H1 (cell line): ENCODE results near the gene SLC3A2.

Experiments
- BRCA1 ChIP-seq: IDR thresholded peaks from 2 replicates; pipeline ENCODE4 v1.6.1; 2012; ENCODE audit warnings: low read depth, low read length, improper control_type of control experiment
- CTCF ChIP-seq, 3 experiments: IDR thresholded peaks; 1 replicate in 2 of 3; 2 replicates in 1 of 3; pipeline versions ENCODE4 v1.5.1 to v1.6.1; 2011; ENCODE audit warnings: low read length in 3 of 3, mild to moderate bottlenecking in 3 of 3, inconsistent platforms in 2 of 3, low read depth in 1 of 3, moderate library complexity in 1 of 3; ENCODE audit not compliant: insufficient read depth in 1 of 3; ENCODE audit errors: control extremely low read depth in 1 of 3
- EZH2 ChIP-seq: fragments of 200-600 bp; sonication (generic); IDR thresholded peaks from 2 replicates; pipeline ENCODE4 v1.7.1; 2012; ENCODE audit warnings: low read depth, mild to moderate bottlenecking, moderate library complexity, low read length, inconsistent platforms; ENCODE audit not compliant: severe bottlenecking
- GABPA ChIP-seq: IDR thresholded peaks from 2 replicates; pipeline ENCODE4 v1.6.1; 2011; ENCODE audit warnings: mild to moderate bottlenecking, low read length, moderate library complexity, borderline replicate concordance; ENCODE audit not compliant: insufficient read depth
- HDAC6 ChIP-seq: IDR thresholded peaks from one replicate; pipeline ENCODE4 v1.7.1; 2012; ENCODE audit warnings: low read depth, mild to moderate bottlenecking, inconsistent platforms, low read length, moderate library complexity
- JUN ChIP-seq: IDR thresholded peaks from 2 replicates; pipeline ENCODE4 v1.6.1; 2011; ENCODE audit warnings: low read depth, mild to moderate bottlenecking, improper control_type of control experiment, low read length
- MAFK ChIP-seq: IDR thresholded peaks from 2 replicates; pipeline ENCODE4 v1.6.1; 2012; ENCODE audit warnings: low read depth, mild to moderate bottlenecking, improper control_type of control experiment, low read length
- PHF8 ChIP-seq: fragments of 200-600 bp; sonication (generic); conservative IDR thresholded peaks from 2 replicates; pipeline ENCODE4 v1.7.1; 2012; ENCODE audit warnings: low read depth, mild to moderate bottlenecking, inconsistent platforms, low read length, moderate library complexity
- POLR2A ChIP-seq, 2 experiments: IDR thresholded peaks; 1 replicate in 1 of 2; 2 replicates in 1 of 2; pipeline ENCODE4 v1.6.1; 2011; ENCODE audit warnings: low read depth in 2 of 2, low read length in 2 of 2, mild to moderate bottlenecking in 2 of 2; ENCODE audit errors: control extremely low read depth in 1 of 2
- POLR2AphosphoS5 ChIP-seq: IDR thresholded peaks from 2 replicates; pipeline ENCODE4 v1.6.1; 2011; ENCODE audit warnings: low read depth, low read length
- SAP30 ChIP-seq: fragments of 300-600 bp; sonication (generic); IDR thresholded peaks from 2 replicates; pipeline ENCODE4 v1.7.1; 2012; ENCODE audit warnings: low read length, moderate library complexity, mild to moderate bottlenecking, inconsistent platforms; ENCODE audit not compliant: insufficient read depth, insufficient replicate concordance
- SIN3A ChIP-seq, 2 experiments: IDR thresholded peaks in 1 of 2; conservative IDR thresholded peaks in 1 of 2; 2 replicates each; pipeline ENCODE4 v1.6.1; 2011 to 2012; ENCODE audit warnings: low read length in 2 of 2, improper control_type of control experiment in 1 of 2, low read depth in 1 of 2, mild to moderate bottlenecking in 1 of 2
- TAF1 ChIP-seq: IDR thresholded peaks from 2 replicates; pipeline ENCODE4 v1.6.1; 2011; ENCODE audit warnings: mild to moderate bottlenecking, low read depth, low read length
- USF2 ChIP-seq: IDR thresholded peaks from 2 replicates; pipeline ENCODE4 v1.6.1; 2011; ENCODE audit warnings: low read length, improper control_type of control experiment

DNA sequence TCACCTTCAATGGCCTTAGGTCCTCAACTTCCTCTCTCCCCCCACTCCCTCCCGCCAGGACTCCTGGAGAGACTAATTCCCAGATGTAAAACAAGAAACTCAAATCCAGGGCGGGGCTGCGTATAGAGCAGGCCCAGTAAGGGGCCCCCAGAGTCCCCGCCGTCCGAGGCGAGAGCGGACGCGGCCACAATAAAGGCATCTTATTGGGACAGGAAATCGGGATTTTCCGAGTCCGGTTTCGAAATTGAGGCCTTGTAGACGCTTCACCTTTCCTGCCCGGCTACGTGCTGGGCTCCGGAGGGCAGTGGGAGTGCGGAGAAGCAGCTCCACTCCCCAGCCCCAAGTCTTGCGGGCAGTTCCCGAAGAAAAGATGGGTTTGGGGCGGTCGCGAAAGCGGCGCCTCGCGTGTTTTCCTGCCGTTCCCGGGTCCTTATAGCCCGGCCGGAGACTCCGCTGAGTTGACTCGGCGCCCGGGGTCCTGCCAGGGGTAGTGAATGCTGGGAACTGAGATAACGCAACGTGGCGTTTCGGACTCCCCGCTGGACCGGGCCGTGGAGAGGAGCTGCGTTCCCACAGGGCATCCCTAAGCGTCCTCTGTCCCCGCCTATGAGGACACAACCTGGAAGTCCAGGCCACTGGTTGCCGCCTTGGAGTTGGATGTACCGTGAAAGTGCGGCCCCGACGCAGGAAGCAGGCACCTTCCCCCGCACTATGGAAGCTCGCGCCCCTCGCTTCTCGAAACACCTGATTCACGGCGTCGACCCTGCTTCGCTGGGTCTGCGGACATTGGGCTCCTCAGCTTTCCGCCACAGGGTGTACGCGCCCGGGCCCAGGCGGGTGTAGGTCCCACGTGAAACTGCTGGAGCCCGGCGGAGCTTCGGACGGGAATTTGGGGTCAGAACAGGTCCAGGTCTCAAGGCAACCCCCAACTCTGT lies 45.3 kb downstream of the SLC3A2 start:
- TF ChIP-seq CTCF (IDR thresholded peaks at IDR 0.05; ENCODE audit: control extremely low read depth in 1 of 3, insufficient read depth in 1 of 3, low read depth in 1 of 3, low read length in 3 of 3) (no peak), MAFK (no peak), BRCA1 (no peak), POLR2A (IDR thresholded peaks at IDR 0.05; ENCODE audit: control extremely low read depth in 1 of 2, low read depth in 2 of 2, low read length in 2 of 2) (no peak), USF2 (no peak), POLR2AphosphoS5 (no peak), PHF8 (no peak; the same call in 1 of the 2 replicates), EZH2 (peak; percentile 87), TAF1 (no peak; the same call in 1 of the 2 replicates), GABPA (no peak; the same call in 1 of the 2 replicates), SIN3A (conservative IDR thresholded peaks at IDR 0.05 in 1 of 2, IDR thresholded peaks at IDR 0.05 in 1 of 2; ENCODE audit: low read depth in 1 of 2, low read length in 2 of 2) (0 out of 4 replicates have a peak, but pooled peaks of 1 of the 2 experiments have one; percentile 3), JUN (no peak), SAP30 (no peak), HDAC6 (no peak)
